Esophagus muscularis mucosa (tissue), 4 donors: ENCODE results near the gene CCNF. TPM values are rescaled to one million over a fixed set of nuclear protein-coding genes. Genes with fewer than 3 reads are reported as not detected.
"Not testable (repeated sequence)": the region's sequence is repeated elsewhere in the genome, so short reads cannot be mapped to it uniquely, and the experiment has no call there.

Experiments used
- DNase-seq: peaks from one replicate; pipeline ENCODE4 v3.0.0-alpha.2; 2017; ENCODE audit errors: extremely low spot score
- H3K27ac ChIP-seq, 4 donors: fragments of 200-600 bp; sonication (generic); replicated peaks in 1 of 4; 1 replicate in 3 of 4; 2 replicates in 1 of 4; pipeline ENCODE4 v1.5.1; 2016 to 2019; ENCODE audit warnings: mild to moderate bottlenecking in 1 of 4
- H3K27me3 ChIP-seq, 4 donors: fragments of 200-600 bp; sonication (generic); one replicate each; pipeline versions ENCODE4 v1.5.1 to v1.6.0; 2016 to 2019
- H3K36me3 ChIP-seq, 4 donors: fragments of 200-600 bp; sonication (generic); one replicate each; pipeline ENCODE4 v1.5.1; 2016 to 2019
- H3K4me1 ChIP-seq, 4 donors: fragments of 200-600 bp; sonication (generic); one replicate each; pipeline ENCODE4 v1.5.1; 2016 to 2019
- H3K4me3 ChIP-seq, 4 donors: fragments of 200-600 bp; sonication (generic); 1 replicate in 2 of 4; 2 replicates in 2 of 4; pipeline ENCODE4 v1.5.1; 2016 to 2019; ENCODE audit warnings: mild to moderate bottlenecking in 4 of 4, moderate library complexity in 1 of 4
- H3K9me3 ChIP-seq, 4 donors: fragments of 200-600 bp; sonication (generic); 1 replicate in 3 of 4; 2 replicates in 1 of 4; pipeline ENCODE4 v1.5.1; 2016 to 2019
- EP300 ChIP-seq: sonication (generic); formaldehyde crosslinking; IDR thresholded peaks from one replicate; pipeline ENCODE4 v1.6.1; 2017; ENCODE audit warnings: antibody characterized with exemption
- POLR2A ChIP-seq: fragments of 450-650 bp; IDR thresholded peaks from one replicate; pipeline ENCODE4 v1.6.1; 2017; ENCODE audit warnings: antibody characterized with exemption, moderate library complexity, mild to moderate bottlenecking, low read depth
- POLR2AphosphoS5 ChIP-seq, 2 donors: sonication (generic); formaldehyde crosslinking; IDR thresholded peaks; one replicate each; pipeline ENCODE4 v1.6.1; 2017; ENCODE audit warnings: antibody characterized with exemption in 2 of 2
- WGBS: methylation state at CpG from one replicate; pipeline ENCODE4 v1.1.5; 2018; 5-methylcytosine and 5-hydroxymethylcytosine counted together
- intact Hi-C: fragments of 100-400 bp; cut with DNase I; formaldehyde crosslinking; loops from one replicate; pipeline ENCODE4 v1.15.1; 2023
- total RNA-seq, 4 donors: library from RNA; depleted of rRNA; stranded (reverse); fragments of >200 nt; gene quantifications; one replicate each; pipeline versions ENCODE4 v1.1.0 to v1.2.1, GENCODE V29; 2016
- TF ChIP-seq, protein P1 (sequence below), 3 experiments: fragments of 200-600 bp in 2 of 3; fragments of 450-650 bp in 1 of 3; sonication (generic) in 2 of 3; IDR thresholded peaks; one replicate each; pipeline ENCODE4 v1.5.1; 2017 to 2019; ENCODE audit warnings: antibody characterized with exemption in 3 of 3, mild to moderate bottlenecking in 2 of 3, moderate library complexity in 1 of 3

Gene CCNF
- 1 to 10 TPM in 3 of 4 donors, under 1 TPM in 1; 0.83 to 2.5 (median 1.5) TPM for total RNA-seq

- H3K27ac ChIP-seq = peak within 1 kb of the TSS; percentile 72 to 88 (median 78)
Measured at GRCh38 chr16:2429034-2429770, at the start of gene CCNF. TSS of gene CCNF (plus strand) at chr16:2429447. CDS start at chr16:2429482, 35 bp downstream.

DNA sequence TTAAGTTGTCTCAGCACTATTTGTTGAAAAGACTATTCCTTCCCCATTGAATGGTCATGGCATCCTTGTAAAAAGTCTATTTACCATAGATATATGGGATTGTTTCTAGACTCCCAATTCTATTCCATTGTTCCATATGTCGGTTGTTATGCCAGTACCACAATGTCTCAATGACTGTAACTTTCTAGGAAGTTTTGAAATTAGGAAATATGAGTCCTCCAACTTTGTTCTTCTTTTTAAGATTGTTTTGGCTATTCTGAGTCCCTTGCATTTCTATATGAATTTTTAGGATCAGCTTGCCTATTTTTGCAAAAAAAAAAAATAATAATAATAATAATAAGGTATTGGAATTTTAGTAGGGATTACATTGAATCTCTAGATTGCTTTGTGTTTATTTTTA lies 45.7 kb upstream of the CCNF start:
- WGBS = 97% methylated on average over 1 of the region's 1 CpG
- peaks cover 0 to 4% (median under 1%) of the 10 kb centered on the region in 4 donors for H3K9me3 ChIP-seq
- no peaks in the 10 kb centered on the region for H3K4me1 ChIP-seq
- intact Hi-C loops = no loop called here
- DNase-seq = no peak
- no peaks in the 10 kb centered on the region for H3K36me3 ChIP-seq
- TF ChIP-seq POLR2AphosphoS5 (IDR thresholded peaks at IDR 0.05) (no peak), POLR2A (no peak), EP300 (no peak)
- TF ChIP-seq, protein P1, sequence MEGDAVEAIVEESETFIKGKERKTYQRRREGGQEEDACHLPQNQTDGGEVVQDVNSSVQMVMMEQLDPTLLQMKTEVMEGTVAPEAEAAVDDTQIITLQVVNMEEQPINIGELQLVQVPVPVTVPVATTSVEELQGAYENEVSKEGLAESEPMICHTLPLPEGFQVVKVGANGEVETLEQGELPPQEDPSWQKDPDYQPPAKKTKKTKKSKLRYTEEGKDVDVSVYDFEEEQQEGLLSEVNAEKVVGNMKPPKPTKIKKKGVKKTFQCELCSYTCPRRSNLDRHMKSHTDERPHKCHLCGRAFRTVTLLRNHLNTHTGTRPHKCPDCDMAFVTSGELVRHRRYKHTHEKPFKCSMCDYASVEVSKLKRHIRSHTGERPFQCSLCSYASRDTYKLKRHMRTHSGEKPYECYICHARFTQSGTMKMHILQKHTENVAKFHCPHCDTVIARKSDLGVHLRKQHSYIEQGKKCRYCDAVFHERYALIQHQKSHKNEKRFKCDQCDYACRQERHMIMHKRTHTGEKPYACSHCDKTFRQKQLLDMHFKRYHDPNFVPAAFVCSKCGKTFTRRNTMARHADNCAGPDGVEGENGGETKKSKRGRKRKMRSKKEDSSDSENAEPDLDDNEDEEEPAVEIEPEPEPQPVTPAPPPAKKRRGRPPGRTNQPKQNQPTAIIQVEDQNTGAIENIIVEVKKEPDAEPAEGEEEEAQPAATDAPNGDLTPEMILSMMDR (IDR thresholded peaks at IDR 0.05) = no peak
- no peak overlapping the region for H3K4me3 ChIP-seq
- peaks cover 0 to 6% (median 0%) of the 10 kb centered on the region in 4 donors for H3K27me3 ChIP-seq
- no peak overlapping the region for H3K27ac ChIP-seq

More at GRCh38 chr16:2429034-2429770, at the start of gene CCNF:
- TF ChIP-seq EP300 (no peak), POLR2AphosphoS5 (IDR thresholded peaks at IDR 0.05) (peak in 1 of 2 donors; percentile 70), POLR2A (peak; percentile 47)
- TF ChIP-seq, protein P1 (IDR thresholded peaks at IDR 0.05) = peak in 1 of 3 experiments; percentile 50
- Histone ChIP-seq H3K4me1 (peaks cover 15 to 21% (median 19%) of the 10 kb centered on the region in 4 donors), H3K36me3 (peaks cover 0 to 11% (median 10%) of the 10 kb centered on the region in 4 donors), H3K9me3 (no peaks in the 10 kb centered on the region), H3K4me3 (peak within 1 kb of the TSS; percentile 64 to 96 (median 74)), H3K27me3 (no peaks in the 10 kb centered on the region)
- peak; percentile 99 for DNase-seq
- intact Hi-C loops = loop anchor here (5.0 kb wide), 1 partner anchor 73 kb away; no protein-coding TSS in a partner anchor
- 0% methylated on average over 27 of the region's 103 CpGs for WGBS

DNA sequence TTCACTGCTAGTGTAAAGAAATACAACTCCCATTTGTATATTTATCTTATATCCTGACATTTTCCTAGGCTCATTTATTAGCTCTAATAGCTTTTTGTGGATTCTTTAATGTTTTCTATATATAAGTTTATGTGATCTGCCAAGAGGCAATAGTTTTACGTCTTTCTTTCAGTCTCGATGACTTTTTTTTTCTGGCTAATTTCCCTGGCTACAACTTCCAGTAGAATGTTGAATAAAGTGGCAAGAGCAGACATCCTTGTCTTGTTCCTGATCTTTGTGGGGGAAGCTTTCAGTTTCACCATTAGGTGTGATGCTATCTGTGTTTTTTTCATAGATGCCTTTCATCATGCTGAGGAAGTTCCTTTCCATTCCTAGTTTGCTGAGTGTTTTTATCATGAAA lies 44.8 kb upstream of the CCNF start:
- H3K4me3 ChIP-seq = no peak overlapping the region
- TF ChIP-seq POLR2A = no peak
- TF ChIP-seq, protein P1 (IDR thresholded peaks at IDR 0.05) = no peak
- no peak for TF ChIP-seq POLR2AphosphoS5 (IDR thresholded peaks at IDR 0.05)
- no peak for TF ChIP-seq EP300
- 19% methylated on average over 2 of the region's 2 CpGs for WGBS
- H3K9me3 ChIP-seq = peaks cover 0 to 12% (median 8%) of the 10 kb centered on the region in 4 donors
- no peaks in the 10 kb centered on the region for H3K4me1 ChIP-seq
- no peak overlapping the region for H3K27ac ChIP-seq
- peaks cover 0 to 6% (median 0%) of the 10 kb centered on the region in 4 donors for H3K27me3 ChIP-seq
- H3K36me3 ChIP-seq = no peaks in the 10 kb centered on the region
- no peak for DNase-seq
- intact Hi-C loops = no loop called here

DNA sequence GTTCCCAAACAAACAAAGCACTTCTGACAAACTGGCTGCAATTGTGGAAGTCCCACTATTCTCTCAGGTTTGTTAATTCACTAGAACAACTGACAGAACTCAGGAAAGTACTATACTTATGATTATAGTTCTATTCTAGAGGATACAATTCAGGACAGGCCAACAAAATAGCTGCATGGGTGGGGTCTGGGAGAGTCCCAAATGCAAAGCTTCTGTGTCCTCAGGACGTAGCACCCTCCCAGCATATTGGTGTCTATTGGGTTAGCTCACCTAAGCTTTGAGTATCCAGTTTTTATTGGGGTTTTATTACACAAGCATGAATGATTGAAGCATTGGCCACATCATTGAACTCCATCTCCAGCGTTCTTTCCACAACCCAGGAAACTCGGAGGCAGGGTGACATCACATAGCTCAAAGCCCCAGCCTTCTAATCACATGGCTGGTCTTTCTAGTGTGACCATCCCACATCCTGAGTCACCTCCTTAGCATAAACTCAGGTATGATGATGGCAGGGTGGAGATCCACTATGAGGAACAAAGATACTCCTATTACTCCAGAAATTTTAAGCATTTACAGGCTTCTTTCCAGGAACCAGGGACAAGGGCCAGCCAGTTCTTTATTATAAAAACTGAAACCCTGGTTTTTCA lies 43.9 kb upstream of the CCNF start:
- peaks cover 0 to 6% (median 0%) of the 10 kb centered on the region in 4 donors for H3K27me3 ChIP-seq
- TF ChIP-seq POLR2A (no peak), EP300 (no peak), POLR2AphosphoS5 (IDR thresholded peaks at IDR 0.05) (no peak)
- TF ChIP-seq, protein P1 (IDR thresholded peaks at IDR 0.05) = no peak
- no peak overlapping the region for H3K27ac ChIP-seq
- H3K4me1 ChIP-seq = no peaks in the 10 kb centered on the region
- H3K4me3 ChIP-seq = no peak overlapping the region
- no peak for DNase-seq
- peaks cover 0 to 12% (median 9%) of the 10 kb centered on the region in 4 donors for H3K9me3 ChIP-seq
- H3K36me3 ChIP-seq = no peaks in the 10 kb centered on the region
- intact Hi-C loops = no loop called here
- 69% methylated on average over 3 of the region's 3 CpGs for WGBS

- 82% methylated on average over 7 of the region's 19 CpGs for WGBS
- DNase-seq, intact Hi-C loops, H3K4me1 ChIP-seq, H3K27ac ChIP-seq, H3K4me3 ChIP-seq, H3K27me3 ChIP-seq, H3K36me3 ChIP-seq: not testable (repeated sequence)
- H3K9me3 ChIP-seq = peaks cover 0 to 12% (median 9%) of the 10 kb centered on the region in 4 donors
Measured at GRCh38 chr16:2385982-2386381, 43.3 kb upstream of the CCNF start.
